VCaP (cell line): Measurements from ENCODE around the gene R3HDM2.
A peak's percentile ranks its signal among the peaks of the same experiment; 100 is the strongest.

ENCODE experiments used
- H3K27ac ChIP-seq: fragments of 450-650 bp; 2 replicates; pipeline ENCODE4 v1.5.1; 2017
- TF ChIP-seq, protein P1 (sequence below): fragments of 450-650 bp; conservative IDR thresholded peaks from 2 replicates; pipeline ENCODE4 v1.5.1; 2017; ENCODE audit warnings: mild to moderate bottlenecking, moderate library complexity

The R3HDM2 gene

DNA sequence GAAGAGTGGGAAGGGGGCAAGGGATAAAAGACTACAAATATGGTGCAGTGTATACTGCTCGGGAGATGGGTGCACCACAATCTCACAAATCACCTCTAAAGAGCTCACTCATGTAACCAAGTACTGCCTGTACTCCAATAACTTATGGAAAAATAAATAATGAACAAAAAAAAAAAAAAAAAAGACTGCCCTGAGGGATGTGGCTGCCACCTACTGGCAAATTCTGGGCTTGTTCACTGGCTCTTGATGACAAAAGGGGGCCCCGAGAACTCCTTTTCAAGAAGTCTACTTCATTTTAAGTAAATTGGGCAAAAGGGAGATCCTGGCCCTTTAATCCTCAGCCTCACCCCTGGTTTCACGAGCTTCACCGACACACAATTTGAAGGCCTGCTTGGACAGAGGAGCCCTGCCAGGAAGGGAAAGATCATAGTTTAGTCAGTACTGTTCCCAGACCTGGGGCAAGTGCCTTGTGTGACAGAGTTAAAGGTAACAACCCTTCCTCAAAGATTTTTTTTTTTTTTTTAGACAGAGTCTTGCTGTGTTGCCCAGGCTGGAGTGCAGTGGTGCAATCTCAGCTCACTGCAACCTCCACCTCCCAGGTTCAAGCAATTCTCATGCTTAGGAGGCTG lies 153.8 kb downstream of the R3HDM2 start:
- H3K27ac ChIP-seq, result peak overlapping the region; percentile 80
- TF ChIP-seq, protein P1, sequence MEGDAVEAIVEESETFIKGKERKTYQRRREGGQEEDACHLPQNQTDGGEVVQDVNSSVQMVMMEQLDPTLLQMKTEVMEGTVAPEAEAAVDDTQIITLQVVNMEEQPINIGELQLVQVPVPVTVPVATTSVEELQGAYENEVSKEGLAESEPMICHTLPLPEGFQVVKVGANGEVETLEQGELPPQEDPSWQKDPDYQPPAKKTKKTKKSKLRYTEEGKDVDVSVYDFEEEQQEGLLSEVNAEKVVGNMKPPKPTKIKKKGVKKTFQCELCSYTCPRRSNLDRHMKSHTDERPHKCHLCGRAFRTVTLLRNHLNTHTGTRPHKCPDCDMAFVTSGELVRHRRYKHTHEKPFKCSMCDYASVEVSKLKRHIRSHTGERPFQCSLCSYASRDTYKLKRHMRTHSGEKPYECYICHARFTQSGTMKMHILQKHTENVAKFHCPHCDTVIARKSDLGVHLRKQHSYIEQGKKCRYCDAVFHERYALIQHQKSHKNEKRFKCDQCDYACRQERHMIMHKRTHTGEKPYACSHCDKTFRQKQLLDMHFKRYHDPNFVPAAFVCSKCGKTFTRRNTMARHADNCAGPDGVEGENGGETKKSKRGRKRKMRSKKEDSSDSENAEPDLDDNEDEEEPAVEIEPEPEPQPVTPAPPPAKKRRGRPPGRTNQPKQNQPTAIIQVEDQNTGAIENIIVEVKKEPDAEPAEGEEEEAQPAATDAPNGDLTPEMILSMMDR, result peak; percentile 88

GRCh38 chr12:57276233-57276632 lies 154.6 kb downstream of the R3HDM2 start:
- H3K27ac ChIP-seq, result peak overlapping the region; percentile 80

GRCh38 chr12:57273516-57273915 lies 157.3 kb downstream of the R3HDM2 start:
- peak overlapping the region; percentile 37 for H3K27ac ChIP-seq
- TF ChIP-seq, protein P1, result no peak

DNA sequence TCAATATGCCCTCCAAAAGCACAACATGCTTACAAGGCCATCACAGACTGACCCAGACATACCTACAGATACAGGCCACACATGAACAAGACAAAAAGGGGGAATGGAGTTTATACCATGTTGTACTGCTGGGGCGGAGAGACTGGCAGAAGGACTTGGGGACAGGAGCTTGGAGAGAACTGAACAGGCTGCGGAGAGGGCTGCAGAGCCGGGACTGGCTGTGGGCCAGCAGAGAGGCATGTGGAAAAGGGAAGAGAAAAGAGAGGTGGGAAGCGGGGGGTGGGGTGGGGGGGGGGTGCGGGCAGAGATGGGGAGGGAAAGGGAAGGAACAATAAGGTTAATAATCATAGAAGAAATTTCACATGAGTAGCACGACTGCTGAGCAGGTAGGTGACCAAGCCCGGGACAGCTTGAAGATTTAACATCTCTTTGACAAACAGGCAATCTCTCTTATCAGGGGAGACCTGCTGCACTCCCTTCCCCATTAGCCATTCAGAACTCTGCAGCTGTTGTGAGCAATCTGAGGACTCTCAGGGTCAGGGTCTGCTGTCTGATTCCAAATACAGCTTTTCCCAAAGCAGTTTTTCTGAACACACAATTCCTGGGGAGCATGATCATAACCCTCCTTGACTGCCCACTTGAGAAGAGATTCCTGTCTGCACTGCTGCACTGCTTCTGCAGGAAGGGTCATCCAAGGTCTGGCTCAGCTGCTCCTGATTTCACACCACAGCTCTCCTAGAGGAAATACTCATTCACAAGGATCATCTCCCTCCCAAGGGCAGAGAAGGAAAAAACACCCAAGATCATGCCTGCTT lies 158.3 kb downstream of the R3HDM2 start:
- TF ChIP-seq, protein P1, result no peak
- peak overlapping the region; percentile 37 for H3K27ac ChIP-seq

DNA sequence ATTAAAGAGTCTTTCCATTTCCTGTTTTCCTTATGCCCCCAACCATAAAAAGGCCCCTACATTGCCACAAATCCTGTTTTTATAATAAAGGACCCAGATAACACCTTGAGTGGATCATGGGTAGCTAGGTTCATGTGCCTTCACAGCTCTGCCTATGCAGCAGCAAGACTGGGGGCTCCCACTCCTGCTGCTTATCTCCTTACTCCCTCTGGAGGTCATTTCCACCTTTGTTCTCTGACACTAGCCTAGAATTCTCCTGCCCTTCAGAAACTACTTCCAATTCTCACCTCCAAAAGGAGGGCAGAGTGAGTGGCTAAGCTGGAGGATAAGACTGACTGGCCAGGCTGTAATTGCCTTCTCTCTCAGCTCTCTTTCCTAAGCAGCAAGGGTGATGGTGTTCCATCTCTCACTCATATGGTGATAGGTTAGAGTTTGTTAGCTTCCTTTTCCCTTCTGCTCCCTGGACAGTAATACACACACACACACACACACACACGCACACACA lies 159.8 kb downstream of the R3HDM2 start:
- no peak overlapping the region for H3K27ac ChIP-seq
- TF ChIP-seq, protein P1, result no peak

DNA sequence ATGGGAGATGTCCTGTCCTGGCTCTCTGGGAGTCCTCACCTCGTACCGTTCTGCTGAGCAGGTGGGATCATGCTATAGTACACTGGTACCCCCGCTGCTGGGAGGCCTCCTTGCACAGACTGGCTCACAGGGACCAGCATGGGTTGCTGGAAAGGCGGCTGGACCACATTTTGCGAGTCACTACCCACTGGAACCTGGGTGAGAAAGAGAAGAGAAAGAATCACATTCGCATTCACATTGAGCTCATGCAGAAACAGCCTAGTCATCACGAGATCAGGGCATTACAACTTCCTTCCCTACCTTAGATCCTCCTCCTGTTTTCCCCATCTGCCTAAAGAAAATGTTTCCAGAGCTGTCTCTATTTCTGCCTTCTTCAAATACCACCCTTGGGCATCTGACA lies 162.6 kb downstream of the R3HDM2 start:
- TF ChIP-seq, protein P1, result no peak
- H3K27ac ChIP-seq, result no peak overlapping the region

GRCh38 chr12:57266681-57267080 lies 164.2 kb downstream of the R3HDM2 start:
- TF ChIP-seq, protein P1, result no peak
- no peak overlapping the region for H3K27ac ChIP-seq

- H3K27ac ChIP-seq, result no peak overlapping the region
- TF ChIP-seq, protein P1, result no peak
Measured at GRCh38 chr12:57263096-57263495, 167.7 kb downstream of the R3HDM2 start.
